Stimulated activated CD8-positive, alpha-beta memory T cell treated with anti-CD3 and anti-CD28 coated beads, Interleukin-12 subunit alpha, Interleukin-12 subunit beta, amount 100 ng/mL, for 24 hours (primary cell): ENCODE measurements around the gene CLPX.
"Not testable (repeated sequence)": the region's sequence is repeated elsewhere in the genome, so short reads cannot be mapped to it uniquely, and the experiment has no call there.

ENCODE experiments used
- DNase-seq: peaks from one replicate; pipeline ENCODE4 v3.0.0-alpha.2; 2020; ENCODE audit errors: extremely low read depth

CLPX gene

GRCh38 chr15:65184868-65185717 lies at the start of gene CLPX:
Gene CLPX, minus strand, starts transcription at chr15:65185342. Its CDS starts 189 bp downstream, at chr15:65185153.
- DNase-seq: peak; percentile 78

- DNase-seq: no peak
These were observed 48.6 kb upstream of the CLPX start for GRCh38 chr15:65233696-65234095.

- DNase-seq: no peak
These were observed 47.4 kb upstream of the CLPX start for GRCh38 chr15:65232520-65232919.

GRCh38 chr15:65231306-65231705 lies 46.2 kb upstream of the CLPX start:
- DNase-seq: no peak

GRCh38 chr15:65226901-65227300 lies 41.8 kb upstream of the CLPX start:
- not testable (repeated sequence) for DNase-seq

GRCh38 chr15:65226221-65226620 lies 41.1 kb upstream of the CLPX start:
- no peak for DNase-seq

- DNase-seq: no peak
These were observed 38.9 kb upstream of the CLPX start for GRCh38 chr15:65223996-65224395.

GRCh38 chr15:65222891-65223290 lies 37.7 kb upstream of the CLPX start:
- DNase-seq: no peak

GRCh38 chr15:65221697-65222096 lies 36.6 kb upstream of the CLPX start:
- DNase-seq: no peak

- DNase-seq: no peak
These were observed 34.0 kb upstream of the CLPX start for GRCh38 chr15:65219137-65219536.

GRCh38 chr15:65217526-65218482 lies 32.7 kb upstream of the CLPX start:
- DNase-seq: no peak

- no peak for DNase-seq
These were observed 30.4 kb upstream of the CLPX start for GRCh38 chr15:65215496-65215895.

- DNase-seq: no peak
These were observed 28.9 kb upstream of the CLPX start for GRCh38 chr15:65214010-65214409.

GRCh38 chr15:65213241-65213640 lies 28.1 kb upstream of the CLPX start:
- no peak for DNase-seq

- no peak for DNase-seq
These were observed 27.0 kb upstream of the CLPX start for GRCh38 chr15:65212097-65212496.

- DNase-seq: no peak
These were observed 26.4 kb upstream of the CLPX start for GRCh38 chr15:65211482-65211982.

GRCh38 chr15:65210770-65211481 lies 25.8 kb upstream of the CLPX start, which contains the start of gene CILP:
Gene CILP, minus strand, starts transcription at chr15:65211473. Its CDS starts 1,718 bp downstream, at chr15:65209755.
- DNase-seq: no peak

- no peak for DNase-seq
These were observed 24.8 kb upstream of the CLPX start for GRCh38 chr15:65209701-65210643.

- DNase-seq: no peak
These were observed 23.5 kb upstream of the CLPX start for GRCh38 chr15:65208647-65209046.

GRCh38 chr15:65207280-65207840 lies 22.2 kb upstream of the CLPX start:
- no peak for DNase-seq
